Measurements from ENCODE around the gene CD27. TPM values are rescaled to one million over a fixed set of nuclear protein-coding genes. Genes with fewer than 3 reads are reported as not detected.

Gene CD27
- total and polyA plus RNA-seq, 2 of the 8 experiments (the other 6 are each of a cell fraction or from before 2014, with no cell fraction given): 0.28 to 0.39 TPM

DNA sequence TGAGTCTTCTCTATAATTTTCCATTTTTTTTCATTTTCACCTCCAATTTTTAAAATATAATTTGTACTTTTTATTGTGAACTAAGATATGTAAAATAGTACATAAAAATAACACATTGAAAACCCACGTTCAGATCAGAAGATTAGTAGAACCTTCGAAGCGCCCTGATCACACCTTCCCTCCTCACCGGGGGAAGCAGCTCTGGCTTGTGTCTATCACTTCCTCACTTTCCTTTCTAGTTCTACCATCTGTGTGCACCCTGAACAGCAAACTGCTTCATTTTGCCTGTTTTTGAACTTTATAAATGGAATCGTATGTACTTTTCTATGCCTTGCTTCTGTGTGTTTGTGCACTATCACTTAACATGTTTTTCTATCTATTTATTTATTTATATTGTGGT, 11.8 kb upstream of the CD27 start:
- no peak overlapping the region for H3K18ac ChIP-seq (ENCODE audit: extremely low read depth, low read length)
- peaks cover 0 to 8% (median under 1%) of the 10 kb centered on the region in 4 experiments; a peak in 3 of 7 replicates for H3K4me1 ChIP-seq (replicated peaks in 1 of 4; ENCODE audit: control insufficient read depth in 3 of 4, insufficient read depth in 4 of 4, low read length in 3 of 4)
- TF ChIP-seq EZH2 (IDR thresholded peaks at IDR 0.05; ENCODE audit: low read depth, low read length, severe bottlenecking): no peak
- TF ChIP-seq, protein P1, sequence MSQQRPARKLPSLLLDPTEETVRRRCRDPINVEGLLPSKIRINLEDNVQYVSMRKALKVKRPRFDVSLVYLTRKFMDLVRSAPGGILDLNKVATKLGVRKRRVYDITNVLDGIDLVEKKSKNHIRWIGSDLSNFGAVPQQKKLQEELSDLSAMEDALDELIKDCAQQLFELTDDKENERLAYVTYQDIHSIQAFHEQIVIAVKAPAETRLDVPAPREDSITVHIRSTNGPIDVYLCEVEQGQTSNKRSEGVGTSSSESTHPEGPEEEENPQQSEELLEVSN (IDR thresholded peaks at IDR 0.05): no peak
- no peak for TF ChIP-seq BCL11A (IDR thresholded peaks at IDR 0.05; ENCODE audit: low read depth in 2 of 2, low read length in 2 of 2)
- no peak for TF ChIP-seq SP2 (IDR thresholded peaks at IDR 0.05; ENCODE audit: low read length)
- TF ChIP-seq, protein P2, sequence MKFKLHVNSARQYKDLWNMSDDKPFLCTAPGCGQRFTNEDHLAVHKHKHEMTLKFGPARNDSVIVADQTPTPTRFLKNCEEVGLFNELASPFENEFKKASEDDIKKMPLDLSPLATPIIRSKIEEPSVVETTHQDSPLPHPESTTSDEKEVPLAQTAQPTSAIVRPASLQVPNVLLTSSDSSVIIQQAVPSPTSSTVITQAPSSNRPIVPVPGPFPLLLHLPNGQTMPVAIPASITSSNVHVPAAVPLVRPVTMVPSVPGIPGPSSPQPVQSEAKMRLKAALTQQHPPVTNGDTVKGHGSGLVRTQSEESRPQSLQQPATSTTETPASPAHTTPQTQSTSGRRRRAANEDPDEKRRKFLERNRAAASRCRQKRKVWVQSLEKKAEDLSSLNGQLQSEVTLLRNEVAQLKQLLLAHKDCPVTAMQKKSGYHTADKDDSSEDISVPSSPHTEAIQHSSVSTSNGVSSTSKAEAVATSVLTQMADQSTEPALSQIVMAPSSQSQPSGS (IDR thresholded peaks at IDR 0.05; ENCODE audit: low read length): no peak
- no peaks in the 10 kb centered on the region for H3K23me2 ChIP-seq (ENCODE audit: low read depth, low read length)
- H4K5ac ChIP-seq (ENCODE audit: insufficient read length, low read depth, low read length): no peak overlapping the region
- 0 out of 2 replicates have a peak overlapping the region, but pooled peaks have one; percentile 18 for H2BK15ac ChIP-seq (ENCODE audit: low read length)
- 84% methylated on average over 5 of the region's 5 CpGs; no CpG with 5 or more reads in 1 of the 2 experiments for WGBS, 2 experiments (ENCODE audit: extremely low coverage in 1 of 2, insufficient coverage in 1 of 2, insufficient read length in 1 of 2, insufficient replicate concordance in 2 of 2, low coverage in 1 of 2, low lambda C conversion rate in 2 of 2, missing lambda C conversion rate in 1 of 2)
- FAIRE-seq: no peak
- H2BK120ac ChIP-seq (replicated peaks; ENCODE audit: low read depth, low read length): peak overlapping the region; percentile 28
- no peak overlapping the region for H3K27ac ChIP-seq (ENCODE audit: low read depth, low read length)
- POLR2A ChIA-PET (ENCODE audit: partially characterized antibody): interaction anchor here (1.9 to 4.4 kb wide), 4 partner anchors 18 to 97 kb away, joined by 3 to 23 read pairs (median 16); partner anchors contain the start of genes TAPBPL and VAMP1
- H3K23ac ChIP-seq (ENCODE audit: insufficient read length): no peak overlapping the region
- H4K91ac ChIP-seq (replicated peaks; ENCODE audit: insufficient read length, low read length): no peak overlapping the region
- H3K9ac ChIP-seq (replicated peaks in 1 of 4; ENCODE audit: extremely low read depth in 1 of 4, low read depth in 3 of 4, low read length in 3 of 4): no peak overlapping the region
- no peaks in the 10 kb centered on the region for H3K27me3 ChIP-seq (replicated peaks in 1 of 4; ENCODE audit: control insufficient read depth in 3 of 4, extremely low read depth in 1 of 4, insufficient read depth in 3 of 4, low read length in 3 of 4)
- no peaks in the 10 kb centered on the region for H3K79me2 ChIP-seq (ENCODE audit: control insufficient read depth in 1 of 2, insufficient read depth in 2 of 2, low read length in 2 of 2)
- no peak overlapping the region for H4K8ac ChIP-seq (ENCODE audit: extremely low read depth, insufficient read depth, low read length)
- H3K56ac ChIP-seq (replicated peaks; ENCODE audit: insufficient read length, low read depth, low read length): no peak overlapping the region
- H3K9me3 ChIP-seq (ENCODE audit: insufficient read depth in 2 of 2, low read depth in 1 of 2, low read length in 1 of 2): no peaks in the 10 kb centered on the region
- no peak overlapping the region; the same call in 1 of the 2 replicates for H2BK12ac ChIP-seq (ENCODE audit: low read depth, low read length)
- CTCF ChIA-PET (ENCODE audit: partially characterized antibody): interaction anchor here (0.6 to 4.1 kb wide), 7 partner anchors 10 to 107 kb away, joined by 3 to 33 read pairs (median 5); partner anchors contain the start of gene CD27
- no peaks in the 10 kb centered on the region for H3K36me3 ChIP-seq (ENCODE audit: control insufficient read depth in 2 of 4, insufficient read depth in 4 of 4, low read length in 3 of 4)
- no peaks in the 10 kb centered on the region for H3K79me1 ChIP-seq (ENCODE audit: low read depth, low read length)
- H2AK5ac ChIP-seq (ENCODE audit: low read depth, low read length): no peak overlapping the region
- H3K14ac ChIP-seq (ENCODE audit: insufficient read length): no peak overlapping the region
- H4K20me1 ChIP-seq (replicated peaks in 1 of 2; ENCODE audit: control insufficient read depth in 1 of 2, insufficient read depth in 2 of 2, low read length in 2 of 2): no peaks in the 10 kb centered on the region
- no peak overlapping the region for H3K4ac ChIP-seq (replicated peaks; ENCODE audit: insufficient read length, low read depth, low read length)
- no peak for DNase-seq (ENCODE audit: low read depth in 1 of 2, low spot score in 2 of 2)
- no peak overlapping the region for H2BK5ac ChIP-seq (ENCODE audit: low read depth, low read length)
- no peak overlapping the region for H3K4me2 ChIP-seq (ENCODE audit: insufficient read depth in 1 of 2, low read depth in 2 of 2, low read length in 2 of 2)
- no peak overlapping the region for H2BK20ac ChIP-seq (ENCODE audit: low read length)
- H3K4me3 ChIP-seq (ENCODE audit: extremely low read depth in 1 of 4, insufficient read depth in 2 of 4, low read depth in 3 of 4, low read length in 4 of 4): no peak overlapping the region
- no peak overlapping the region; the same call in 1 of the 2 replicates for H2AFZ ChIP-seq (ENCODE audit: low read length)
